ENCODE results near the gene PLCE1. TPM values are rescaled to one million over a fixed set of nuclear protein-coding genes. Genes with fewer than 3 reads are reported as not detected.
"Not testable (repeated sequence)": the region's sequence is repeated elsewhere in the genome, so short reads cannot be mapped to it uniquely, and the experiment has no call there.

The PLCE1 gene
- polyA plus RNA-seq, 1 donor = 27.4 TPM

DNA sequence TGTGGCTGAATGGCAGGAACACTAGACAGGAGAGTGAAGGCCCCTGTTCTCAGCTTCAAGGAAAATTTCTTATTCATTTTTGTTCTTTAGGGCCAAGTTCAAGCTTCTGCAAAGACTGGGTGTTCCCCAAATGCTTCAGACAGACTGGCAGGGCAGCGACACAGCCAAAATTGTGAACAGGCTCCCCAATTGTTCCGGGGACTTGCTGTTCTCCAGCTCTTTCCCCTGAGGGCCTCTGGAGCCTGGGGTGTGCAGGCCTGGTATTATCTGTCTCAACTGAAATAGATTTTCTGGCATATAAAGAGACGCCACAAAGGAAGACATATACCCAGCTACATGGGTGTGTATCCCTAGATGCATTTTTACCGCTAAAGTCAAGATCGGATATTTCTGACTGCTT is 30.3 kb upstream of the PLCE1 start:
- Histone ChIP-seq H3K9me3 (ENCODE audit: control insufficient read depth, low read depth, low read length) (no peaks in the 10 kb centered on the region), H3K27ac (ENCODE audit: low read length) (no peak overlapping the region), H3K4me3 (ENCODE audit: low read length) (no peak overlapping the region), H3K36me3 (ENCODE audit: control insufficient read depth, insufficient read depth, low read length) (no peaks in the 10 kb centered on the region), H3K27me3 (ENCODE audit: control insufficient read depth, insufficient read depth, low read length) (no peaks in the 10 kb centered on the region), H3K4me1 (ENCODE audit: control insufficient read depth, insufficient read depth, low read length) (no peaks in the 10 kb centered on the region)
- DNase-seq = no peak
- no CpG with 5 or more reads among the region's 5 CpGs for WGBS (ENCODE audit: insufficient coverage, low lambda C conversion rate)

DNA sequence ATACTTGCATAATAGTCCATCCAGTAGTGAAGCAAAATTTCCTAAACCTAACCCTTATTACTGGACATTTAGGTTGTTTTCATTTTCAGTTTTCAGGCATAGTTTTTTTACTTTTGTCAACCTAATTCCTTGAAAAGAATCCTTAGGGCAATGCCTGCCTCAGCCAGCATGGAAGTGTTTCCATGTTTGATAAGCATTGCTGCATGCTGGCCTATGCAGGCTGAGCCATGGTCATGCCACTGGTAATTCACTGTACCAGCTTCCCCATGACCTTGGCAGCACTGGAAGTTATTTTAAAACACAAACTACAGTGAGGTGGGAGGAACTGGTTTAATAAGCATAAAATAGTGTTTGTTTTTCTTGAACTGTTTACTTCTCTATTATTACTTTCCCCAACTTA is 27.8 kb upstream of the PLCE1 start:
- H3K27ac ChIP-seq (ENCODE audit: low read length) = no peak overlapping the region

DNA sequence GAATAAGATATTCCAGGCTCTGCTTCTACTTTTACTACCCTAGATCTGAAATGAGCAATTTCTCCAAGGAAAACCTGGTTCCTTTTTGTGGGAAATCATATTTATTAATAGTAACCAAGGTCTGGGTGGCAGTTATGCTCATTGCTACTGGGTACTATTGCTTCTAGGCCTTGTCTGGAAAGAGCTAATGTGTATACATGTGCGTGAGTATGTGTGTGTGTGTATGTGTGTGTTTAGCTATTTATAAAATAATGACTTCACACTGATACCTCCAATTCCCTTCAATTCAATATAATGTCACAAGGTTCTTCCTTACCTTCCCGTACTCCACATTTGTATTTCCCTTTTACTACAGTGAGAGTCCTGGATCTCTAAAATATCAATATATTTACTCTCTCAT is 26.0 kb upstream of the PLCE1 start:
- Histone ChIP-seq H3K4me1 (ENCODE audit: control insufficient read depth, insufficient read depth, low read length) (no peaks in the 10 kb centered on the region), H3K4me3 (ENCODE audit: low read length) (no peak overlapping the region), H3K9me3 (ENCODE audit: control insufficient read depth, low read depth, low read length) (peaks cover 12% of the 10 kb centered on the region), H3K27ac (ENCODE audit: low read length) (no peak overlapping the region), H3K36me3 (ENCODE audit: control insufficient read depth, insufficient read depth, low read length) (no peaks in the 10 kb centered on the region), H3K27me3 (ENCODE audit: control insufficient read depth, insufficient read depth, low read length) (no peaks in the 10 kb centered on the region)
- DNase-seq = no peak
- 90% methylated on average over 1 of the region's 2 CpGs for WGBS (ENCODE audit: insufficient coverage, low lambda C conversion rate)

More for the DNA sequence above, 27.8 kb upstream of the PLCE1 start:
- Histone ChIP-seq H3K4me1 (ENCODE audit: control insufficient read depth, insufficient read depth, low read length) (no peaks in the 10 kb centered on the region), H3K36me3 (ENCODE audit: control insufficient read depth, insufficient read depth, low read length) (no peaks in the 10 kb centered on the region), H3K27me3 (ENCODE audit: control insufficient read depth, insufficient read depth, low read length) (no peaks in the 10 kb centered on the region), H3K4me3 (ENCODE audit: low read length) (no peak overlapping the region), H3K9me3 (ENCODE audit: control insufficient read depth, low read depth, low read length) (peaks cover 12% of the 10 kb centered on the region)
- no peak for DNase-seq

DNA sequence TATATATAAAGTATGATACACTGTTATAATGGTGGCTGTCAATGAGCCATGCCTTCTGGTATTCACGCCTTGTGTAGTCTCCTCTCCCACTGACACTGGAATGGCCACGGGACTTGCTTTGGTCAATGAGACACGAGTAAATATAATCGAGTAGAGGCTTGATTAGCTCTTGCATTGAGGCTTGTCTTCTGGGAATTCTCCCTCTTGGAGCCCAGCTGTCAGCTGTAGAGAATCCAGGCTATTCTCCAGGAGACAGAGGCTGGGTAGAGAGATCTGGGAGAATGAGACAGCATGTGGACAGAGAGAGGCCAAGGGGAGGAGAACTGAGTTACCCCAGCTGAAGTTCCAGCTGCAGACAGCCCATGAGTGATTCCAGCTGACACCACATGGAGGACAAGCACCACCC is 25.2 kb upstream of the PLCE1 start:
- peaks cover 12% of the 10 kb centered on the region for H3K9me3 ChIP-seq (ENCODE audit: control insufficient read depth, low read depth, low read length)
- WGBS (ENCODE audit: insufficient coverage, low lambda C conversion rate) = no CpG with 5 or more reads among the region's 4 CpGs
- DNase-seq = no peak
- no peaks in the 10 kb centered on the region for H3K36me3 ChIP-seq (ENCODE audit: control insufficient read depth, insufficient read depth, low read length)
- no peaks in the 10 kb centered on the region for H3K27me3 ChIP-seq (ENCODE audit: control insufficient read depth, insufficient read depth, low read length)
- no peak overlapping the region for H3K27ac ChIP-seq (ENCODE audit: low read length)
- no peaks in the 10 kb centered on the region for H3K4me1 ChIP-seq (ENCODE audit: control insufficient read depth, insufficient read depth, low read length)
- H3K4me3 ChIP-seq (ENCODE audit: low read length) = no peak overlapping the region

DNA sequence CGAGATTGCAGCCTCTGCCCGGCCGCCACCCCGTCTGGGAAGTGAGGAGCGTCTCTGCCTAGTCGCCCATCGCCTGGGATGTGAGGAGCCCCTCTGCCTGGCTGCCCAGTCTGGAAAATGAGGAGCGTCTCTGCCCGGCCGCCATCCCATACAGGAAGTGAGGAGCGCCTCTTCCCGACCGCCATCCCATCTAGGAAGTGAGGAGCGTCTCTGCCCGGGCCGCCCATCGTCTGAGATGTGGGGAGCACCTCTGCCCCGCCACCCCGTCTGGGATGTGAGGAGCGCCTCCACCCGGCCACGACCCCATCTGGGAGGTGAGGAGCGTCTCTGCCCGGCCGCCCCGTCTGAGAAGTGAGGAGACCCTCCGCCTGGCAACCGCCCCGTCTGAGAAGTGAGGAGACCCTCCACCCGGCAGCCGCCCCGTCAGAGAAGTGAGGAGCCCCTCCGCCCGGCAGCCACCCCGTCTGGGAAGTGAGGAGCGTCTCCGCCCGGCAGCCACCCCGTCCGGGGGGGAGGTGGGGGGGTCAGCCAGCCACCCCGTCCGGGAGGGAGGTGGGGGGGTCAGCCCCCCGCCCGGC is 23.2 kb upstream of the PLCE1 start:
- not testable (repeated sequence) for H3K4me1 ChIP-seq (ENCODE audit: control insufficient read depth, insufficient read depth, low read length); H3K4me3 ChIP-seq (ENCODE audit: low read length); H3K27me3 ChIP-seq (ENCODE audit: control insufficient read depth, insufficient read depth, low read length); H3K27ac ChIP-seq (ENCODE audit: low read length); H3K36me3 ChIP-seq (ENCODE audit: control insufficient read depth, insufficient read depth, low read length); DNase-seq
- peaks cover 12% of the 10 kb centered on the region for H3K9me3 ChIP-seq (ENCODE audit: control insufficient read depth, low read depth, low read length)
- no CpG with 5 or more reads among the region's 44 CpGs for WGBS (ENCODE audit: insufficient coverage, low lambda C conversion rate)

DNA sequence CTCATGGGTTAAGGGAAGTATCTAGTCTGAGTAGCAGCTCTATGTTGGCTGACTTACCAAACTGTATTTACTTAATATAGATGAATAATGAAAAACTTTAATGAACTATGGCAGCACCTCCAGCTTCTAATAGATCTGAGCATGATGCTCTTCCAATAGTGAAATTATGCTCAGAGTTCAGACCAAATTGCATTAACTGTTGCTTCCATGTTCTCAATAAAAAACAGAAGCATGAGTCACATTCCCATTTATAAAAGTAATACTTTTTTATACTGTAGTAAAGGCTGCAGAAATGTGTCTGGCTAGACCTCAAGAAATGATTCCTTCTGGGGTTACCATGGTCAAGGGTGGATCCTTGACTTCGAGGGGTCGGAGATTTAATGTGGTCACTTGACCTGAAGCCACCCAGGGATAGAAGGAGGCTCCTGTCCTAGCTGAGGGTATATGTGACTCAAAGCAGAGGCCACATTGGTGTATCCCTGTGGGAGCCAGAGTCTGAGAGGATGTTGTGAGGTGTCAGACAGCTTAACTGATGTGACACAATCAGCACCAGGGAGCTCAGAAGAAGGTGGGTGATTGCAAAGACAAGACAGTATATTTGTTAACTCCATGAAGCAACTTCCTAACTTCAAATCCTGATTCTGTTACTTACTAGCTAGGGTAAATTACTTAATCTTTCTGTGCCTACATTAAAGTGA is 19.8 kb upstream of the PLCE1 start:
- no peak overlapping the region for H3K27ac ChIP-seq (ENCODE audit: low read length)
- H3K9me3 ChIP-seq (ENCODE audit: control insufficient read depth, low read depth, low read length) = peaks cover 12% of the 10 kb centered on the region
- WGBS (ENCODE audit: insufficient coverage, low lambda C conversion rate) = no CpG with 5 or more reads among the region's 2 CpGs
- no peaks in the 10 kb centered on the region for H3K36me3 ChIP-seq (ENCODE audit: control insufficient read depth, insufficient read depth, low read length)
- H3K27me3 ChIP-seq (ENCODE audit: control insufficient read depth, insufficient read depth, low read length) = no peaks in the 10 kb centered on the region
- H3K4me1 ChIP-seq (ENCODE audit: control insufficient read depth, insufficient read depth, low read length) = peaks cover 3% of the 10 kb centered on the region
- DNase-seq = no peak
- H3K4me3 ChIP-seq (ENCODE audit: low read length) = no peak overlapping the region

DNA sequence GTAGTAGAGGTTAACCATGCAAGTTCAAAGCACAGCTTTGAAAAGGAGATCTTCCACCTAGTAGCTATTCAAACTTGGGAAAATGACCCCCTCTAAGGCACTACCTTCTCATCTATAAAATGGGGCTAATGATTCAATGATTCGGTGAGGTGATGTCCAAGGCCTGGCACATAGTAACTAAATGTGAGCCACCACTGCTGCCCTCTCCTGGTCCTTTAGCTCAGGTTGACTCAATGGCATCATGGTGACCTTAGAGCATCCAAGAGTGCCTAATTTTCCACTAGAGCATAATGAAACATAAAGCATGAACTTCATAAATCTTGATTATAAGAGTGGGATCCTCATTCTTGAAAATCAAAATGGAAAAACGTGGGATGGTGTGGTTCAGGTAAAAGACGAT is 16.3 kb upstream of the PLCE1 start:
- DNase-seq = no peak
- H3K27me3 ChIP-seq (ENCODE audit: control insufficient read depth, insufficient read depth, low read length) = no peaks in the 10 kb centered on the region
- 83% methylated on average over 2 of the region's 3 CpGs for WGBS (ENCODE audit: insufficient coverage, low lambda C conversion rate)
- H3K27ac ChIP-seq (ENCODE audit: low read length) = no peak overlapping the region
- no peak overlapping the region for H3K4me3 ChIP-seq (ENCODE audit: low read length)
- no peaks in the 10 kb centered on the region for H3K9me3 ChIP-seq (ENCODE audit: control insufficient read depth, low read depth, low read length)
- H3K36me3 ChIP-seq (ENCODE audit: control insufficient read depth, insufficient read depth, low read length) = no peaks in the 10 kb centered on the region
- H3K4me1 ChIP-seq (ENCODE audit: control insufficient read depth, insufficient read depth, low read length) = peaks cover 4% of the 10 kb centered on the region

DNA sequence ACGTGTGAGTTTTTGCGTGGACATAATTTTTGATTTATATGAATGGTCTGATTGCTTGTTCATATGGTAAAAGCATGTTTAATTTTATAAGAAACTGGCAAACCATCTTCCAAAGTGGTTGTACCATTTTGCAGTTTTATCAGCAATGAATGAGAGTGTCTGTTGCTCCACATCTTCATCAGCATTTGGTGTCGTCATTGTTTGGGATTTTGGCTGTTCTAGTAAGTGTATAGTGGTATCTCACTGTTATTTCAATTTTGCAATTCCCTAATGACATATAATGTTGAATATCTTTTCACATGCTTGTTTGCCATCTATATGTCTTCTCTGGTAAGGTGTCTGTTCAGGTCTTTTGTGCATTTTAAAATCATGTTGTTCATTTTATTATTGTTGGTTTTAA is 13.2 kb upstream of the PLCE1 start:
- 100% methylated on average over 2 of the region's 3 CpGs for WGBS (ENCODE audit: insufficient coverage, low lambda C conversion rate)
- H3K9me3 ChIP-seq (ENCODE audit: control insufficient read depth, low read depth, low read length) = no peaks in the 10 kb centered on the region
- peaks cover 4% of the 10 kb centered on the region for H3K4me1 ChIP-seq (ENCODE audit: control insufficient read depth, insufficient read depth, low read length)
- no peak for DNase-seq
- H3K27ac ChIP-seq (ENCODE audit: low read length) = no peak overlapping the region
- no peak overlapping the region for H3K4me3 ChIP-seq (ENCODE audit: low read length)
- H3K27me3 ChIP-seq (ENCODE audit: control insufficient read depth, insufficient read depth, low read length) = no peaks in the 10 kb centered on the region
- no peaks in the 10 kb centered on the region for H3K36me3 ChIP-seq (ENCODE audit: control insufficient read depth, insufficient read depth, low read length)

DNA sequence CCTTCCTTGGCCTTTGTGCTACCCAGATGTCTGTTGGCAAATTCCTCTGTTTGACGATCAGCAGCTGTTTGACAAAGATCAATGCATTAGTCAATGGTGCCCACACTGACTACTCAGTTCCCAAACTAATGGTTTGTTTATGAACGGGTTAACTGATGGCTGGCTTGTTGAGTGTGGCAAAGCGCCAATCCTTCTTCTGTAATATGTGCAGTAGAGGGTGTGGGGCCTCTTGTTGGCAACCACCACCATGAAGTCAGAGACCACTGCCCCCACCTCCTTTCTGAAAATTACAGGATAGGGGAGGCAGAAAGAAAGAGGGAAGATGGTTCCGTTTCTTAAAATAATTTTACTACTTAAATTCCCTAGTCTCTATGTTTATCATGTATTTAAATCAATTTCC is 2.6 kb upstream of the PLCE1 start:
- Histone ChIP-seq H3K4me3 (ENCODE audit: low read length) (no peak overlapping the region), H3K27ac (ENCODE audit: low read length) (peak overlapping the region; percentile 60), H3K27me3 (ENCODE audit: control insufficient read depth, insufficient read depth, low read length) (no peaks in the 10 kb centered on the region), H3K4me1 (ENCODE audit: control insufficient read depth, insufficient read depth, low read length) (peaks cover 30% of the 10 kb centered on the region), H3K9me3 (ENCODE audit: control insufficient read depth, low read depth, low read length) (no peaks in the 10 kb centered on the region), H3K36me3 (ENCODE audit: control insufficient read depth, insufficient read depth, low read length) (no peaks in the 10 kb centered on the region)
- no peak for DNase-seq
- WGBS (ENCODE audit: insufficient coverage, low lambda C conversion rate) = no CpG with 5 or more reads among the region's 4 CpGs

DNA sequence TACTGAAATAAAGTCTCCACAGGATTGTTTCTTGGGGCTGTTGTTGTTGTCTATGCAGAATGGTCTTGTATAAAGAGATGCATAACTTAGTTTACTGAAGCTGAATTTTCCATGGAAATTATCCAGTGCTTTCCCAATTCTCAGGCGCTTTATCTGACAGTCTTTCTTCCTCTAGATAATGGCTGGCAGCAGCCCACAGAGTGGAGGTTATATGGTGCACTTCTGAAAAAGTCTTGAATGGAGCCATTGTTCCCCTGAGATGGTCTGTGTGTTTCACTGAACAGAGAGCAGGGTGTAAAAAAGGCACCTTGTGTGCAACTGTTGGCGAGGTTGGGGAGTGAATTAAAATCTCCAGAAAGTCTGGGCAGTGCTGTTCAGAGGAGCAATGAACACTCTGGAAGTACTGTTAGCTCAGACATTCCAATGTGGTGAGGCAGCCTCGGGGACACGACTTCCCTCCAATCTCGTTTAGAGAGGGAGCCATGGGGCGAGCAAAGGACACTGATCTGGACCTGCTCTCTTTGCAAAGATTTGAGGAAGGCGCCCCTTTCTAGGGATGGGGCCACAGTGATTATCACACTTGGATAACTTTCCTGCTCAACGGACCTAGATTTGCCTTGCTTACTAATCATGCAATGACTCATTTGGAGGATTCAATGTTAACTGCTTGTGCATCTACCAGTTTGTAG is 2.0 kb upstream of the PLCE1 start:
- WGBS (ENCODE audit: insufficient coverage, low lambda C conversion rate) = 0% methylated on average over 1 of the region's 8 CpGs
- H3K4me1 ChIP-seq (ENCODE audit: control insufficient read depth, insufficient read depth, low read length) = peaks cover 30% of the 10 kb centered on the region
- H3K27ac ChIP-seq (ENCODE audit: low read length) = peak overlapping the region; percentile 60
- no peak overlapping the region for H3K4me3 ChIP-seq (ENCODE audit: low read length)
- DNase-seq = peak; percentile 78 to 89
- H3K27me3 ChIP-seq (ENCODE audit: control insufficient read depth, insufficient read depth, low read length) = no peaks in the 10 kb centered on the region
- no peaks in the 10 kb centered on the region for H3K9me3 ChIP-seq (ENCODE audit: control insufficient read depth, low read depth, low read length)
- no peaks in the 10 kb centered on the region for H3K36me3 ChIP-seq (ENCODE audit: control insufficient read depth, insufficient read depth, low read length)

Data from large intestine (tissue), 3 donors.